ENCODE measurements around the gene CAVIN2.

GRCh38 chr2:191881982-191882816, 35.3 kb upstream of the CAVIN2 start:
- TF ChIP-seq POLR2A (IDR thresholded peaks at IDR 0.05): no peak
- TF ChIP-seq CTCF (IDR thresholded peaks at IDR 0.05): no peak
